Heart left ventricle (tissue), 13 donors: ENCODE measurements around the gene NUP62.
"Not testable (repeated sequence)": the region's sequence is repeated elsewhere in the genome, so short reads cannot be mapped to it uniquely, and the experiment has no call there.

Experiments used
- POLR2A ChIP-seq, 2 donors: fragments of 450-650 bp; IDR thresholded peaks; one replicate each; pipeline ENCODE4 v1.6.1; 2017; ENCODE audit warnings: antibody characterized with exemption in 2 of 2, mild to moderate bottlenecking in 2 of 2, moderate library complexity in 2 of 2
- TF ChIP-seq, protein P1 (sequence below), 12 donors: fragments of 200-600 bp; sonication (generic) in 4 of 12; IDR thresholded peaks; one replicate each; pipeline versions ENCODE4 v1.5.0 to v1.8.0; 2018 to 2022; ENCODE audit warnings: antibody characterized with exemption in 12 of 12, mild to moderate bottlenecking in 5 of 12
- donor health status: ischemic (EF 13 %, LVEDD 7.1; RV severe dilation, severe dysfunction).
- donor health status: DM: no; HTN: yes; CAD: no.
- donor health status: DM: no; HTN: no; CAD: no.
- donor health status: ischemic (EF 25% LVEDD 6.9; RV normal size, moderate dysfunction).
- donor health status: ischemic (EF 25% LVEDD 5.7; RV mildly dilated, moderate dysfunction).
- donor health status: ischemic (EF 35%, LVEDD 5.7; RV mildly dilated, moderate dysfunction).
- donor health status: nonischemic (EF 11% LVEDD 7.7; RV severe dilation, severe dysfunction).
- donor health status: DM: yes; HTN: yes; CAD: no.
- donor health status: PGD.
- donor health status: ischemic (EF 29% LVEDD 5.4; RV normal size, mild dysfunction).
- donor health status: nonischemic (EF 23%, LVEDD 6.1; RV moderate dilation, normal function).

DNA sequence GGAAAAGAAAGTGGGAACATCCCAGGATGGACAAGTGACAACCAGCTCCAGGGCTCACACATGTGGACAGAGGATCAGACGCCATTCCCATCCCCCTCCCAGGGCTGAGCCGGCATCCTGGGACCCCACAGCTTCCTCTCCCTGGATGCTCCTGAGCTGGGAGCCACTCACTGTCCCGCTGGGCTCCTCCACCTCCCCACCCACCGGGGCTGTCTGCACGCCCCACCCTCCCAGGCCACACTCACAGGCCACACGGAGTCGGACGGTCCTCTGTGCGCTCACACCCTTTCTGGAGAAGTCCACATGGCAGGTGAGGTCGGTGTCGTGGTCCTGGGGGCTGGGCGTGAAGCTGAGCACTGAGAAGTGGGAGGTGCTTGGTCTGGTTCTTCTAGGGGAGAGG lies 30.6 kb upstream of the NUP62 start:
- TF ChIP-seq, protein P1, sequence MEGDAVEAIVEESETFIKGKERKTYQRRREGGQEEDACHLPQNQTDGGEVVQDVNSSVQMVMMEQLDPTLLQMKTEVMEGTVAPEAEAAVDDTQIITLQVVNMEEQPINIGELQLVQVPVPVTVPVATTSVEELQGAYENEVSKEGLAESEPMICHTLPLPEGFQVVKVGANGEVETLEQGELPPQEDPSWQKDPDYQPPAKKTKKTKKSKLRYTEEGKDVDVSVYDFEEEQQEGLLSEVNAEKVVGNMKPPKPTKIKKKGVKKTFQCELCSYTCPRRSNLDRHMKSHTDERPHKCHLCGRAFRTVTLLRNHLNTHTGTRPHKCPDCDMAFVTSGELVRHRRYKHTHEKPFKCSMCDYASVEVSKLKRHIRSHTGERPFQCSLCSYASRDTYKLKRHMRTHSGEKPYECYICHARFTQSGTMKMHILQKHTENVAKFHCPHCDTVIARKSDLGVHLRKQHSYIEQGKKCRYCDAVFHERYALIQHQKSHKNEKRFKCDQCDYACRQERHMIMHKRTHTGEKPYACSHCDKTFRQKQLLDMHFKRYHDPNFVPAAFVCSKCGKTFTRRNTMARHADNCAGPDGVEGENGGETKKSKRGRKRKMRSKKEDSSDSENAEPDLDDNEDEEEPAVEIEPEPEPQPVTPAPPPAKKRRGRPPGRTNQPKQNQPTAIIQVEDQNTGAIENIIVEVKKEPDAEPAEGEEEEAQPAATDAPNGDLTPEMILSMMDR (IDR thresholded peaks at IDR 0.05) = not testable (repeated sequence)
- not testable (repeated sequence) for TF ChIP-seq POLR2A (IDR thresholded peaks at IDR 0.05)
